Glutamatergic neuron (in vitro differentiated cells): ENCODE measurements around the gene ADCY5. TPM values are rescaled to one million over a fixed set of nuclear protein-coding genes. Genes with fewer than 3 reads are reported as not detected.

ENCODE experiments used
- DNase-seq: peaks from one replicate; pipeline ENCODE4 v3.0.0; 2022
- H3K27ac Mint-ChIP-seq: one replicate; pipeline ENCODE4 v1.8.0; 2020; ENCODE audit warnings: mild to moderate bottlenecking, mixed read lengths, inconsistent platforms; ENCODE audit not compliant: unreplicated experiment
- H3K27me3 Mint-ChIP-seq: one replicate; pipeline ENCODE4 v1.8.0; 2020; ENCODE audit warnings: mild to moderate bottlenecking, moderate library complexity, mixed read lengths, inconsistent platforms; ENCODE audit not compliant: unreplicated experiment
- H3K36me3 Mint-ChIP-seq: one replicate; pipeline ENCODE4 v1.8.0; 2020; ENCODE audit warnings: mild to moderate bottlenecking, mixed read lengths, inconsistent platforms; ENCODE audit not compliant: unreplicated experiment
- H3K4me1 Mint-ChIP-seq: one replicate; pipeline ENCODE4 v1.8.0; 2020; ENCODE audit warnings: mild to moderate bottlenecking, low read depth, mixed read lengths, inconsistent platforms; ENCODE audit not compliant: unreplicated experiment
- H3K4me3 Mint-ChIP-seq: one replicate; pipeline ENCODE4 v1.8.0; 2020; ENCODE audit warnings: mild to moderate bottlenecking, mixed read lengths, inconsistent platforms; ENCODE audit not compliant: unreplicated experiment
- H3K9me3 Mint-ChIP-seq: one replicate; pipeline ENCODE4 v1.8.0; 2020; ENCODE audit warnings: mild to moderate bottlenecking, moderate library complexity, mixed read lengths, inconsistent platforms; ENCODE audit not compliant: unreplicated experiment
- CTCF ChIP-seq: fragments of 200-600 bp; sonication (generic); IDR thresholded peaks from one replicate; pipeline ENCODE4 v1.5.0; 2021; ENCODE audit not compliant: partially characterized antibody, unreplicated experiment
- total RNA-seq: library from RNA; stranded (reverse); fragmentation: NEBNext Ultra II Directional; extraction: Animal tissue kit (Norgen Biotek cat#: 25700); gene quantifications from one replicate; pipeline ENCODE4 v1.2.1, GENCODE V29; 2021; ENCODE audit not compliant: unreplicated experiment

ADCY5 gene
- total RNA-seq, 1 donor from 2014 or later, result 2.1 TPM

- H3K4me1 Mint-ChIP-seq, result no peaks in the 10 kb centered on the region
- no peak overlapping the region for H3K4me3 Mint-ChIP-seq
Observed at GRCh38 chr3:123451186-123451585, 2.3 kb upstream of the ADCY5 start.

DNA sequence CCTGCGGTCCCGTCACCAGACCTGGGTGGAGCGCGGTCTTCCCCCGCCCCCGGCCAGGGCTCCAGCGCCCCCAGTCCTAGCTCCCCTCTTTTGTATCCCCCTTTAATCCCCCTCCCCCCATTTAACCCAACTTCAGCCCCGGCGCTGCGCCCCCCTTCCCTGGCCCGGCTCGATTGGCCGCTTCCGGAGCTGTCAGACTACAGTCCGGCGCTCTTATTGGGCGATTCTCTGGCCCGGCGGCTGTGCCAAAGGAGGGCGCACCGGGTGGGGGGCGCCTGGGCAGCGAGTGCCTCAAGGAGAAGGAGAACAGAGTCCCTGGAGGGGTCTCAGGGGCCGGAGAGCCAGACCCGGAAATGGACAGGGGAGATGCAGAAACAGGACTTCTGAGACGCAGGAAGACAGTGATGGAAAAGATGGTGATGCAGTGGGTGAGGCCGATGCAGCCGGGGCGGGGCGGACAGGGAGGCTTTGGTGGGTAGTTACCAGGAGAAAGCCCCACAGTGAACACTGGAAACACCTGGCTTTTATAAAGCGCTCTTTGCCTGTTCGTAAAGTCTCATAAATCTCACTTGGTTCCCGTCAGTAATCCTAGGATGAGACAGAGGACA is 1.2 kb upstream of the ADCY5 start:
- peak; percentile 64 for DNase-seq
- H3K4me1 Mint-ChIP-seq, result no peaks in the 10 kb centered on the region
- peaks cover 5% of the 10 kb centered on the region for H3K36me3 Mint-ChIP-seq
- H3K27ac Mint-ChIP-seq, result no peak overlapping the region
- H3K9me3 Mint-ChIP-seq, result peaks cover 7% of the 10 kb centered on the region
- TF ChIP-seq CTCF, result no peak
- peaks cover 31% of the 10 kb centered on the region for H3K27me3 Mint-ChIP-seq
- H3K4me3 Mint-ChIP-seq, result peak overlapping the region; percentile 84

More at GRCh38 chr3:123451186-123451585, 2.3 kb upstream of the ADCY5 start:
- H3K27me3 Mint-ChIP-seq, result peaks cover 24% of the 10 kb centered on the region
- H3K36me3 Mint-ChIP-seq, result peaks cover under 1% of the 10 kb centered on the region
- H3K27ac Mint-ChIP-seq, result no peak overlapping the region
- peaks cover 4% of the 10 kb centered on the region for H3K9me3 Mint-ChIP-seq
- no peak for TF ChIP-seq CTCF
- DNase-seq, result no peak

DNA sequence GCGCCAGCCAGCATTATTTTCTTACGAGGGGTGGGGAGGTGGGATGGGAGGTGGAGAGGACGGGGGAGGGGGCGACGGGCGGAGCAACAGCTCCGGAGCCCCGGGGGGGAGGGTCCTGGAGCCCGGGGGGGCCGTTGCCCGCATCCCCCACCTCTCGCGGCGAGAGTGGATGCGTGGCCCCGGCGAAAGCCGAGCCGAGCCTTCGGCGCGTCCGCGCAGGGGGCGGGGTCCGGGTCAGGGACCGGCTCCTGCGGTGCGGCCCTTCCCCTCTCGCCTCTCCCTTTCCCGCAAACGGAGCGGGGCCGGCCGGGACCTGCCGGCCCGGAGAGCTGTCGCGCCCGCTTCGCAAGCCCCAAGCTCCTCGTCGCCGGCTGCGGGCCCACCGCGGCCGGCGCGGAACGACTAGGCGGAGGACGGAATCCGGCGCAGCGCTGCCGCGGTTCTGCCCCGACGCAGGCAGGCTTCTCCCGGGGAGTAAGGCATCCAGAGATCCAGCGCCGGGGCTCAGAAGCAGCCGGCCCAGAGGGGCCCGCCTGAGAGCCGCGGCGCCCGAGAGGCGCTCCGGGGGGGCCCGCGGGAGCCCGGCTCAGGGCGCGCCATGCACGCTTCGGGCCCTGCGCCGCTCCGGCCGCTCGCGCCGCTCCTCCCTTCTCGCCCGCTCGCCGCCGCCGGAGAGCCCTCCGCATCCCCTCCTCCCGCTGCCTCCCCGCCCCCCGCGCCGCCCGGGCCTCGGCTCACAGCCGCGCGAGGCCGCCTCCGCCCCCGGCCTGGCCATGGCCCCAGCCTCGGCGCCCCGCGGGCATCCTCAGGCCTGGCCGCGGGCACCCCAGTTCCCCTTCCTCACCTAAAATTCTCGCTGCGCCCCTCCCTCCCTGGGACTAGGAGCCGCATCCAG is 459 bp upstream of the ADCY5 start:
- Mint-ChIP-seq H3K4me1 (no peaks in the 10 kb centered on the region), H3K4me3 (peak overlapping the region; percentile 84), H3K27me3 (peaks cover 32% of the 10 kb centered on the region), H3K9me3 (peaks cover 7% of the 10 kb centered on the region), H3K36me3 (peaks cover 5% of the 10 kb centered on the region), H3K27ac (no peak overlapping the region)
- no peak for TF ChIP-seq CTCF
- DNase-seq, result peak; percentile 79

GRCh38 chr3:123447749-123448517 is 957 bp downstream of the ADCY5 start:
- H3K36me3 Mint-ChIP-seq, result peaks cover 5% of the 10 kb centered on the region
- H3K4me1 Mint-ChIP-seq, result peaks cover 5% of the 10 kb centered on the region
- no peak overlapping the region for H3K27ac Mint-ChIP-seq
- no peak overlapping the region for H3K4me3 Mint-ChIP-seq
- H3K27me3 Mint-ChIP-seq, result peaks cover 29% of the 10 kb centered on the region
- no peak for TF ChIP-seq CTCF
- peaks cover 7% of the 10 kb centered on the region for H3K9me3 Mint-ChIP-seq
- DNase-seq, result peak; percentile 63
